HEK293 (cell line): ENCODE results near the gene PJVK.

Experiments used
- EGR2 ChIP-seq: fragments of 450-650 bp; formaldehyde crosslinking; IDR thresholded peaks from 2 replicates; pipeline ENCODE4 v1.5.1; 2016; ENCODE audit warnings: low read depth, missing biosample characterization, missing genetic modification characterization
- GLIS1 ChIP-seq: fragments of 450-650 bp; formaldehyde crosslinking; IDR thresholded peaks from 2 replicates; pipeline ENCODE4 v1.5.1; 2016; ENCODE audit warnings: missing biosample characterization, missing genetic modification characterization
- KLF1 ChIP-seq: fragments of 450-650 bp; formaldehyde crosslinking; IDR thresholded peaks from 2 replicates; pipeline ENCODE4 v1.5.1; 2016; ENCODE audit warnings: missing biosample characterization, missing genetic modification characterization
- KLF16 ChIP-seq: fragments of 450-650 bp; formaldehyde crosslinking; IDR thresholded peaks from 2 replicates; pipeline ENCODE4 v1.5.1; 2017; ENCODE audit warnings: missing biosample characterization, missing genetic modification characterization
- OSR2 ChIP-seq: fragments of 450-650 bp; formaldehyde crosslinking; IDR thresholded peaks from 2 replicates; pipeline ENCODE4 v1.5.1; 2016; ENCODE audit warnings: missing biosample characterization, missing genetic modification characterization
- RBAK ChIP-seq: fragments of 450-650 bp; formaldehyde crosslinking; IDR thresholded peaks from 2 replicates; pipeline ENCODE4 v1.5.1; 2016; ENCODE audit warnings: missing biosample characterization, missing genetic modification characterization
- ZBTB21 ChIP-seq: fragments of 450-650 bp; formaldehyde crosslinking; IDR thresholded peaks from 2 replicates; pipeline ENCODE4 v1.5.1; 2017; ENCODE audit warnings: missing biosample characterization, missing genetic modification characterization
- ZFP3 ChIP-seq: fragments of 450-650 bp; formaldehyde crosslinking; IDR thresholded peaks from 2 replicates; pipeline ENCODE4 v1.5.1; 2016; ENCODE audit warnings: low read depth, missing biosample characterization, missing genetic modification characterization
- ZFP41 ChIP-seq: fragments of 450-650 bp; formaldehyde crosslinking; IDR thresholded peaks from 2 replicates; pipeline ENCODE4 v1.5.1; 2016; ENCODE audit warnings: missing biosample characterization, missing genetic modification characterization, borderline replicate concordance
- ZIC2 ChIP-seq: fragments of 450-650 bp; formaldehyde crosslinking; IDR thresholded peaks from 2 replicates; pipeline ENCODE4 v1.5.1; 2016; ENCODE audit warnings: missing biosample characterization, missing genetic modification characterization
- ZNF114 ChIP-seq: fragments of 450-650 bp; formaldehyde crosslinking; IDR thresholded peaks from 2 replicates; pipeline ENCODE4 v1.5.0; 2017; ENCODE audit warnings: missing biosample characterization, missing genetic modification characterization
- ZNF121 ChIP-seq: fragments of 450-650 bp; formaldehyde crosslinking; IDR thresholded peaks from 2 replicates; pipeline ENCODE4 v1.5.1; 2016; ENCODE audit warnings: missing biosample characterization, missing genetic modification characterization
- ZNF184 ChIP-seq: fragments of 450-650 bp; IDR thresholded peaks from 2 replicates; pipeline ENCODE4 v1.5.1; 2018; ENCODE audit warnings: missing biosample characterization, mild to moderate bottlenecking, missing genetic modification characterization
- ZNF211 ChIP-seq: fragments of 450-650 bp; formaldehyde crosslinking; IDR thresholded peaks from 2 replicates; pipeline ENCODE4 v1.5.1; 2016; ENCODE audit warnings: low read depth, missing biosample characterization, missing genetic modification characterization
- ZNF239 ChIP-seq: fragments of 450-650 bp; formaldehyde crosslinking; IDR thresholded peaks from 2 replicates; pipeline ENCODE4 v1.5.1; 2016; ENCODE audit warnings: missing biosample characterization, missing genetic modification characterization
- ZNF266 ChIP-seq: fragments of 450-650 bp; formaldehyde crosslinking; IDR thresholded peaks from 2 replicates; pipeline ENCODE4 v1.5.1; 2016; ENCODE audit warnings: missing biosample characterization, missing genetic modification characterization, low read depth
- ZNF341 ChIP-seq: fragments of 450-650 bp; formaldehyde crosslinking; IDR thresholded peaks from 2 replicates; pipeline ENCODE4; 2016; ENCODE audit warnings: low read depth, missing biosample characterization, missing genetic modification characterization
- ZNF350 ChIP-seq: fragments of 450-650 bp; formaldehyde crosslinking; IDR thresholded peaks from 2 replicates; pipeline ENCODE4 v1.5.0; 2017; ENCODE audit warnings: missing biosample characterization, mild to moderate bottlenecking, missing genetic modification characterization
- ZNF391 ChIP-seq: fragments of 450-650 bp; formaldehyde crosslinking; IDR thresholded peaks from 2 replicates; pipeline ENCODE4 v1.5.1; 2016; ENCODE audit warnings: low read depth, missing biosample characterization, missing genetic modification characterization, borderline replicate concordance
- ZNF433 ChIP-seq: fragments of 450-650 bp; formaldehyde crosslinking; IDR thresholded peaks from 2 replicates; pipeline ENCODE4 v1.5.1; 2016; ENCODE audit warnings: missing biosample characterization, missing genetic modification characterization, low read depth
- ZNF521 ChIP-seq: fragments of 450-650 bp; formaldehyde crosslinking; IDR thresholded peaks from 2 replicates; pipeline ENCODE4 v1.5.1; 2017; ENCODE audit warnings: missing biosample characterization, mild to moderate bottlenecking, missing genetic modification characterization
- ZNF558 ChIP-seq: fragments of 450-650 bp; formaldehyde crosslinking; IDR thresholded peaks from 2 replicates; pipeline ENCODE4 v1.5.1; 2016; ENCODE audit warnings: missing biosample characterization, missing genetic modification characterization
- ZNF561 ChIP-seq: fragments of 450-650 bp; IDR thresholded peaks from 2 replicates; pipeline ENCODE4 v1.5.1; 2018; ENCODE audit warnings: missing biosample characterization, missing genetic modification characterization, borderline replicate concordance
- ZNF777 ChIP-seq: fragments of 450-650 bp; formaldehyde crosslinking; IDR thresholded peaks from 2 replicates; pipeline ENCODE4 v1.5.1; 2017; ENCODE audit warnings: missing biosample characterization, missing genetic modification characterization, borderline replicate concordance
- ZNF791 ChIP-seq: fragments of 450-650 bp; formaldehyde crosslinking; IDR thresholded peaks from 2 replicates; pipeline ENCODE4 v1.5.1; 2016; ENCODE audit warnings: missing biosample characterization, missing genetic modification characterization
- TF ChIP-seq, protein P1 (sequence below): fragments of 450-650 bp; formaldehyde crosslinking; IDR thresholded peaks from 2 replicates; pipeline ENCODE4 v1.5.1; 2016; ENCODE audit warnings: missing biosample characterization, missing genetic modification characterization
- TF ChIP-seq, protein P2 (sequence below): fragments of 450-650 bp; formaldehyde crosslinking; conservative IDR thresholded peaks from 2 replicates; pipeline ENCODE4 v1.5.1; 2016; ENCODE audit warnings: low read depth, missing biosample characterization, missing genetic modification characterization
- TF ChIP-seq, protein P3 (sequence below): fragments of 450-650 bp; formaldehyde crosslinking; IDR thresholded peaks from 2 replicates; pipeline ENCODE4 v1.5.1; 2016; ENCODE audit warnings: missing biosample characterization, missing genetic modification characterization
- TF ChIP-seq, protein P4 (sequence below): fragments of 450-650 bp; formaldehyde crosslinking; IDR thresholded peaks from 2 replicates; pipeline ENCODE4 v1.5.1; 2016; ENCODE audit warnings: missing biosample characterization, missing genetic modification characterization

The PJVK gene

DNA sequence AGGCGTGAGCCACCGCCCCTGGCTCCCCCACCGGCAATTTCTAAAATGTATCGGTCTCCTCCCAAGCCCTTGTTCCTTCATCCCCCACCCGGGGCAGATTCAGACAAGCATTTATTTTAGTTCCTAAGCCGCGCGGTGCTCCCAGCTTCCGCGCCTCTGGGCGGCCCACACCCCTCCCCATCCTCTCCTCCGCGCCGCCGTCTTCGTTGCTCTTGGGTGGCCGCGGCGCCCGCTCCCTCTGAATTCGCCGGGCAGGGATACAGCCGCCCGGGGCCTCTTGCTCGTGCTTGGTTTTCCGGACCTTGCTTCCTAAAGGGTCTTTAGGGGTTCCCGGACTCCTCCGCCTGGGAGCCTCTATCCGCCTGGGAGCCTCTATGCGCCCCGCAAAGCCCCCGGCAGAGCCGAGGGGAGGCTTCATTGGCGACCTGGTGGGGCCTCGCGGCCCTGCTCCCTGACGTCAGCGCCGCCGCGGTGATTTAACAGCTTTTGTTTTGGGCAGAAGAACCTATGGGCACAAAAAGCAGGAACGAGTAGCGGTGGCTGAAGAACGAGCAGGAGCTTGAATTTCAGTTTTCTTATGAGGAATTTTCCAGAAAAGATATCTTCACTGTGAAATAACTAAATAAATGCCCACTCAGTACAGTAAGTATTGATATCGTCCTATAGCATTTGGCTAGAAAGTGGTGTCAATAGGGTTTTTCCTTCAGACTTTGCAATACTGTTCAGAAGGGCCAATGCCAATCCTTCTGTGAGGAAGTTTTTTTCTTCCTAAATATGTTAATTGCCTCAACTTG is 37.5 kb upstream of the PJVK start (continued):
- no peak for TF ChIP-seq EGR2 (tag by site-specific recombination)
- no peak for TF ChIP-seq ZNF521 (tag by site-specific recombination)
- TF ChIP-seq, protein P1, sequence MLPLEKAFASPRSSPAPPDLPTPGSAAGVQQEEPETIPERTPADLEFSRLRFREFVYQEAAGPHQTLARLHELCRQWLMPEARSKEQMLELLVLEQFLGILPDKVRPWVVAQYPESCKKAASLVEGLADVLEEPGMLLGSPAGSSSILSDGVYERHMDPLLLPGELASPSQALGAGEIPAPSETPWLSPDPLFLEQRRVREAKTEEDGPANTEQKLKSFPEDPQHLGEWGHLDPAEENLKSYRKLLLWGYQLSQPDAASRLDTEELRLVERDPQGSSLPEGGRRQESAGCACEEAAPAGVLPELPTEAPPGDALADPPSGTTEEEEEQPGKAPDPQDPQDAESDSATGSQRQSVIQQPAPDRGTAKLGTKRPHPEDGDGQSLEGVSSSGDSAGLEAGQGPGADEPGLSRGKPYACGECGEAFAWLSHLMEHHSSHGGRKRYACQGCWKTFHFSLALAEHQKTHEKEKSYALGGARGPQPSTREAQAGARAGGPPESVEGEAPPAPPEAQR (tag by site-specific recombination), result no peak
- peak; percentile 66; the same call in 1 of the 2 replicates for TF ChIP-seq ZBTB21 (tag by site-specific recombination)
- TF ChIP-seq ZFP41 (tag by site-specific recombination), result no peak
- peak; percentile 21; the same call in 1 of the 2 replicates for TF ChIP-seq KLF16 (tag by site-specific recombination)
- no peak for TF ChIP-seq ZNF777 (tag by site-specific recombination)
- TF ChIP-seq ZNF561, result 0 out of 2 replicates have a peak, but pooled peaks have one; percentile 25
- no peak for TF ChIP-seq ZNF211 (tag by site-specific recombination)
- TF ChIP-seq ZNF391 (tag by site-specific recombination), result no peak
- TF ChIP-seq, protein P2, sequence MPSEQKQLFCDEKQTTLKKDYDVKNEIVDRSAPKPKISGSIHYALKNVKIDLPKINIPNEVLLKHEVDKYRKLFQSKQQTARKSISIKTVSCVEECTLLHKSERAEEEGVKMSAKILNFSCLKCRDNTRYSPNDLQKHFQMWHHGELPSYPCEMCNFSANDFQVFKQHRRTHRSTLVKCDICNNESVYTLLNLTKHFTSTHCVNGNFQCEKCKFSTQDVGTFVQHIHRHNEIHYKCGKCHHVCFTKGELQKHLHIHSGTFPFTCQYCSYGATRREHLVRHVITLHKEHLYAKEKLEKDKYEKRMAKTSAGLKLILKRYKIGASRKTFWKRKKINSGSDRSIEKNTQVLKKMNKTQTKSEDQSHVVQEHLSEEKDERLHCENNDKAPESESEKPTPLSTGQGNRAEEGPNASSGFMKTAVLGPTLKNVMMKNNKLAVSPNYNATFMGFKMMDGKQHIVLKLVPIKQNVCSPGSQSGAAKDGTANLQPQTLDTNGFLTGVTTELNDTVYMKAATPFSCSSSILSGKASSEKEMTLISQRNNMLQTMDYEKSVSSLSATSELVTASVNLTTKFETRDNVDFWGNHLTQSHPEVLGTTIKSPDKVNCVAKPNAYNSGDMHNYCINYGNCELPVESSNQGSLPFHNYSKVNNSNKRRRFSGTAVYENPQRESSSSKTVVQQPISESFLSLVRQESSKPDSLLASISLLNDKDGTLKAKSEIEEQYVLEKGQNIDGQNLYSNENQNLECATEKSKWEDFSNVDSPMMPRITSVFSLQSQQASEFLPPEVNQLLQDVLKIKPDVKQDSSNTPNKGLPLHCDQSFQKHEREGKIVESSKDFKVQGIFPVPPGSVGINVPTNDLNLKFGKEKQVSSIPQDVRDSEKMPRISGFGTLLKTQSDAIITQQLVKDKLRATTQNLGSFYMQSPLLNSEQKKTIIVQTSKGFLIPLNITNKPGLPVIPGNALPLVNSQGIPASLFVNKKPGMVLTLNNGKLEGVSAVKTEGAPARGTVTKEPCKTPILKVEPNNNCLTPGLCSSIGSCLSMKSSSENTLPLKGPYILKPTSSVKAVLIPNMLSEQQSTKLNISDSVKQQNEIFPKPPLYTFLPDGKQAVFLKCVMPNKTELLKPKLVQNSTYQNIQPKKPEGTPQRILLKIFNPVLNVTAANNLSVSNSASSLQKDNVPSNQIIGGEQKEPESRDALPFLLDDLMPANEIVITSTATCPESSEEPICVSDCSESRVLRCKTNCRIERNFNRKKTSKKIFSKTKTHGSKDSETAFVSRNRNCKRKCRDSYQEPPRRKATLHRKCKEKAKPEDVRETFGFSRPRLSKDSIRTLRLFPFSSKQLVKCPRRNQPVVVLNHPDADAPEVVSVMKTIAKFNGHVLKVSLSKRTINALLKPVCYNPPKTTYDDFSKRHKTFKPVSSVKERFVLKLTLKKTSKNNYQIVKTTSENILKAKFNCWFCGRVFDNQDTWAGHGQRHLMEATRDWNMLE (tag by site-specific recombination), result 0 out of 2 replicates have a peak, but pooled peaks have one; percentile 25
- TF ChIP-seq ZNF239 (tag by site-specific recombination), result no peak
- peak; percentile 85 for TF ChIP-seq GLIS1 (tag by site-specific recombination)
- TF ChIP-seq OSR2 (tag by site-specific recombination), result 0 out of 2 replicates have a peak, but pooled peaks have one; percentile 7
- TF ChIP-seq ZNF121 (tag by site-specific recombination), result no peak
- TF ChIP-seq ZNF791 (tag by site-specific recombination), result no peak
- no peak for TF ChIP-seq ZNF184
- no peak for TF ChIP-seq RBAK (tag by site-specific recombination)
- TF ChIP-seq ZNF558, result no peak
- TF ChIP-seq ZFP3 (tag by site-specific recombination), result peak; percentile 63; the same call in 1 of the 2 replicates
- TF ChIP-seq ZNF433 (tag by site-specific recombination), result no peak
- TF ChIP-seq ZNF341, result peak; percentile 56
- TF ChIP-seq, protein P3, sequence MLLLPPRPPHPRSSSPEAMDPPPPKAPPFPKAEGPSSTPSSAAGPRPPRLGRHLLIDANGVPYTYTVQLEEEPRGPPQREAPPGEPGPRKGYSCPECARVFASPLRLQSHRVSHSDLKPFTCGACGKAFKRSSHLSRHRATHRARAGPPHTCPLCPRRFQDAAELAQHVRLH (tag by site-specific recombination), result no peak
- peak; percentile 74 for TF ChIP-seq ZIC2 (tag by site-specific recombination)
- TF ChIP-seq ZNF266 (tag by site-specific recombination), result no peak
- no peak for TF ChIP-seq ZNF350 (tag by site-specific recombination)
- no peak for TF ChIP-seq ZNF114
- TF ChIP-seq KLF1 (tag by site-specific recombination), result peak; percentile 40; the same call in 1 of the 2 replicates
- TF ChIP-seq, protein P4, sequence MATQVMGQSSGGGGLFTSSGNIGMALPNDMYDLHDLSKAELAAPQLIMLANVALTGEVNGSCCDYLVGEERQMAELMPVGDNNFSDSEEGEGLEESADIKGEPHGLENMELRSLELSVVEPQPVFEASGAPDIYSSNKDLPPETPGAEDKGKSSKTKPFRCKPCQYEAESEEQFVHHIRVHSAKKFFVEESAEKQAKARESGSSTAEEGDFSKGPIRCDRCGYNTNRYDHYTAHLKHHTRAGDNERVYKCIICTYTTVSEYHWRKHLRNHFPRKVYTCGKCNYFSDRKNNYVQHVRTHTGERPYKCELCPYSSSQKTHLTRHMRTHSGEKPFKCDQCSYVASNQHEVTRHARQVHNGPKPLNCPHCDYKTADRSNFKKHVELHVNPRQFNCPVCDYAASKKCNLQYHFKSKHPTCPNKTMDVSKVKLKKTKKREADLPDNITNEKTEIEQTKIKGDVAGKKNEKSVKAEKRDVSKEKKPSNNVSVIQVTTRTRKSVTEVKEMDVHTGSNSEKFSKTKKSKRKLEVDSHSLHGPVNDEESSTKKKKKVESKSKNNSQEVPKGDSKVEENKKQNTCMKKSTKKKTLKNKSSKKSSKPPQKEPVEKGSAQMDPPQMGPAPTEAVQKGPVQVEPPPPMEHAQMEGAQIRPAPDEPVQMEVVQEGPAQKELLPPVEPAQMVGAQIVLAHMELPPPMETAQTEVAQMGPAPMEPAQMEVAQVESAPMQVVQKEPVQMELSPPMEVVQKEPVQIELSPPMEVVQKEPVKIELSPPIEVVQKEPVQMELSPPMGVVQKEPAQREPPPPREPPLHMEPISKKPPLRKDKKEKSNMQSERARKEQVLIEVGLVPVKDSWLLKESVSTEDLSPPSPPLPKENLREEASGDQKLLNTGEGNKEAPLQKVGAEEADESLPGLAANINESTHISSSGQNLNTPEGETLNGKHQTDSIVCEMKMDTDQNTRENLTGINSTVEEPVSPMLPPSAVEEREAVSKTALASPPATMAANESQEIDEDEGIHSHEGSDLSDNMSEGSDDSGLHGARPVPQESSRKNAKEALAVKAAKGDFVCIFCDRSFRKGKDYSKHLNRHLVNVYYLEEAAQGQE, result no peak
